Neuronal stem cell (in vitro differentiated cells): ENCODE results near the gene SYCE3.
A peak's percentile ranks its signal among the peaks of the same experiment; 100 is the strongest.

Experiments
- DNase-seq: peaks from one replicate; pipeline ENCODE4 v3.0.0-alpha.2; 2013; ENCODE audit warnings: low spot score
- H2AFZ ChIP-seq: one replicate; pipeline ENCODE4 v1.6.1; 2013; ENCODE audit warnings: mild to moderate bottlenecking, low read length, inconsistent platforms
- H2AK5ac ChIP-seq: 2 replicates; pipeline ENCODE4 v1.6.1; 2013; ENCODE audit warnings: low read depth, mild to moderate bottlenecking, inconsistent platforms, low read length, moderate library complexity, mixed read lengths
- H2BK120ac ChIP-seq: 2 replicates; pipeline ENCODE4 v1.6.1; 2013; ENCODE audit warnings: low read depth, mild to moderate bottlenecking, inconsistent platforms, low read length, moderate library complexity, mixed read lengths
- H2BK12ac ChIP-seq: one replicate; pipeline ENCODE4 v1.6.1; 2013; ENCODE audit warnings: low read length, inconsistent platforms
- H2BK15ac ChIP-seq: 2 replicates; pipeline ENCODE4 v1.6.1; 2013; ENCODE audit warnings: mild to moderate bottlenecking, low read length, inconsistent platforms, mixed read lengths
- H2BK5ac ChIP-seq: one replicate; pipeline ENCODE4 v1.6.1; 2013; ENCODE audit warnings: inconsistent platforms, mild to moderate bottlenecking, low read length, moderate library complexity
- H3K14ac ChIP-seq: one replicate; pipeline ENCODE4 v1.6.1; 2013; ENCODE audit warnings: low read length, inconsistent platforms
- H3K18ac ChIP-seq: 2 replicates; pipeline ENCODE4 v1.6.1; 2013; ENCODE audit warnings: low read length, inconsistent platforms
- H3K23ac ChIP-seq: 2 replicates; pipeline ENCODE4 v1.6.1; 2013; ENCODE audit warnings: low read depth, mild to moderate bottlenecking, mixed read lengths, low read length, inconsistent platforms; ENCODE audit not compliant: poor library complexity
- H3K27ac ChIP-seq: replicated peaks from 3 replicates; pipeline ENCODE4 v1.5.1; 2013; ENCODE audit warnings: low read length, inconsistent platforms
- H3K27me3 ChIP-seq, 3 experiments: 2 replicates each; pipeline ENCODE4 v1.6.1; 2013; ENCODE audit warnings: low read length in 3 of 3, mild to moderate bottlenecking in 2 of 3, inconsistent platforms in 1 of 3, low read depth in 1 of 3, mixed read lengths in 1 of 3, moderate library complexity in 1 of 3; ENCODE audit not compliant: control insufficient read depth in 3 of 3, insufficient read depth in 3 of 3
- H3K36me3 ChIP-seq, 2 donors: replicated peaks in 1 of 2; 2 replicates each; pipeline ENCODE4 v1.6.1; 2013; ENCODE audit warnings: low read length in 2 of 2; ENCODE audit not compliant: control insufficient read depth in 2 of 2, insufficient read depth in 2 of 2
- H3K4ac ChIP-seq: 2 replicates; pipeline ENCODE4 v1.6.1; 2013; ENCODE audit warnings: inconsistent platforms, mild to moderate bottlenecking, low read length, moderate library complexity
- H3K4me1 ChIP-seq, 2 donors: 1 replicate in 1 of 2; 2 replicates in 1 of 2; pipeline ENCODE4 v1.6.1; 2013; ENCODE audit warnings: low read length in 2 of 2, low read depth in 1 of 2; ENCODE audit not compliant: control insufficient read depth in 2 of 2, insufficient read depth in 1 of 2
- H3K4me2 ChIP-seq: one replicate; pipeline ENCODE4 v1.6.1; 2013; ENCODE audit warnings: mild to moderate bottlenecking, low read length, inconsistent platforms; ENCODE audit not compliant: insufficient read depth, poor library complexity, severe bottlenecking
- H3K4me3 ChIP-seq, 2 donors: 2 replicates each; pipeline ENCODE4 v1.5.1; 2013; ENCODE audit warnings: low read length in 2 of 2, mild to moderate bottlenecking in 2 of 2, inconsistent platforms in 1 of 2, moderate library complexity in 1 of 2
- H3K79me1 ChIP-seq: one replicate; pipeline ENCODE4 v1.6.1; 2013; ENCODE audit warnings: low read depth, mild to moderate bottlenecking, inconsistent platforms, low read length, moderate library complexity
- H3K9ac ChIP-seq: one replicate; pipeline ENCODE4 v1.6.1; 2013; ENCODE audit warnings: mild to moderate bottlenecking, low read depth, low read length, inconsistent platforms; ENCODE audit not compliant: poor library complexity
- H3K9me3 ChIP-seq, 2 donors: replicated peaks in 1 of 2; 2 replicates each; pipeline versions ENCODE3 to v1.6.1; 2013; ENCODE audit warnings: low read length in 2 of 2, mild to moderate bottlenecking in 2 of 2, inconsistent platforms in 1 of 2, low read depth in 1 of 2, mixed read lengths in 1 of 2, moderate library complexity in 1 of 2; ENCODE audit not compliant: control insufficient read depth in 2 of 2, insufficient read depth in 1 of 2
- H4K8ac ChIP-seq: one replicate; pipeline ENCODE4 v1.6.1; 2013; ENCODE audit warnings: low read depth, mild to moderate bottlenecking, inconsistent platforms, low read length, moderate library complexity
- H4K91ac ChIP-seq: one replicate; pipeline ENCODE4 v1.6.1; 2013; ENCODE audit warnings: low read length, low read depth, mild to moderate bottlenecking, inconsistent platforms; ENCODE audit not compliant: poor library complexity
- WGBS, 2 donors: extraction: QIAGEN DNeasy Blood & Tissue Kit; methylation state at CpG; one replicate each; pipeline ENCODE4 v1.1.7; 2013; ENCODE audit warnings: missing lambda C conversion rate in 2 of 2, mixed read lengths in 1 of 2; ENCODE audit not compliant: insufficient read length in 2 of 2, insufficient replicate concordance in 1 of 2; ENCODE audit errors: extremely low coverage in 2 of 2; 5-methylcytosine and 5-hydroxymethylcytosine counted together

The SYCE3 gene

DNA sequence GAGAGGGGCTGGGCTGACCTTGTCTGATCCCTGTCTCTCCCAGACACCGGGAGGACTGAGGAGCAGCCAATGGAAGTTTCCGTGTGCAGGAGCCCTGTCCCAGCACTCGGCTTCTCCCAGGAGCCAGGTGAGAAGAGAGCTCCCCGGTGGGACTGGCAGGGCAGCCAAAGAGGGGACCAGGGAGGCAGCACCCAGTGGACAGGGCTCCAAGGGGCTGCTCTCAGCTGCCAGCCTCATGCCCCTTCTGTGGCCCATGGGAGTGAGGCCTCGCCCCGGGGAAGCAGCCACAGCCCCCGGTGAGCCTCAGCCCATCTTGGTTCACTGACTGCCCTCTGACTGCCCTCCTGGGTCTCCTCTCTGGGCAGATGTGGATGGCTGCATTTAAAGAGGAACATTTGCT lies 44.1 kb downstream of the SYCE3 start:
- H2AK5ac ChIP-seq = no peak overlapping the region
- no CpG with 5 or more reads among the region's 7 CpGs for WGBS, 2 donors
- no peak overlapping the region for H2BK12ac ChIP-seq
- H3K9me3 ChIP-seq = no peaks in the 10 kb centered on the region
- H3K14ac ChIP-seq = no peak overlapping the region
- peaks cover 25% of the 10 kb centered on the region for H3K79me1 ChIP-seq
- no peak overlapping the region for H2BK5ac ChIP-seq
- H3K23ac ChIP-seq = no peak overlapping the region
- no peak overlapping the region for H3K9ac ChIP-seq
- DNase-seq = no peak
- H3K4ac ChIP-seq = no peak overlapping the region
- no peak overlapping the region for H2AFZ ChIP-seq
- H3K4me1 ChIP-seq = no peaks in the 10 kb centered on the region
- no peak overlapping the region for H2BK15ac ChIP-seq
- no peak overlapping the region for H2BK120ac ChIP-seq
- peaks cover 63 to 84% of the 10 kb centered on the region in 2 donors for H3K36me3 ChIP-seq
- no peak overlapping the region for H3K4me2 ChIP-seq
- H3K18ac ChIP-seq = no peak overlapping the region
- H4K8ac ChIP-seq = no peak overlapping the region
- no peak overlapping the region for H3K4me3 ChIP-seq
- no peaks in the 10 kb centered on the region for H3K27me3 ChIP-seq
- no peak overlapping the region for H3K27ac ChIP-seq
- H4K91ac ChIP-seq = no peak overlapping the region

GRCh38 chr22:50517495-50518260 lies 45.0 kb downstream of the SYCE3 start:
- no peak overlapping the region for H2BK12ac ChIP-seq
- H3K4me3 ChIP-seq = peak overlapping the region in 1 of 2 donors; percentile 19
- H2BK15ac ChIP-seq = no peak overlapping the region
- no peak overlapping the region for H3K4me2 ChIP-seq
- no peak overlapping the region for H3K18ac ChIP-seq
- no peak overlapping the region for H4K8ac ChIP-seq
- no peak overlapping the region for H2BK5ac ChIP-seq
- H4K91ac ChIP-seq = no peak overlapping the region
- no peak overlapping the region for H3K14ac ChIP-seq
- H3K23ac ChIP-seq = no peak overlapping the region
- H2AK5ac ChIP-seq = no peak overlapping the region
- no peak overlapping the region for H2BK120ac ChIP-seq
- H3K4ac ChIP-seq = no peak overlapping the region
- H3K36me3 ChIP-seq = peaks cover 54 to 79% of the 10 kb centered on the region in 2 donors
- no peak for DNase-seq
- H2AFZ ChIP-seq = no peak overlapping the region
- no peak overlapping the region for H3K9ac ChIP-seq
- no CpG with 5 or more reads among the region's 20 CpGs for WGBS, 2 donors
- H3K79me1 ChIP-seq = peaks cover 29% of the 10 kb centered on the region
- no peaks in the 10 kb centered on the region for H3K4me1 ChIP-seq
- H3K27me3 ChIP-seq = no peaks in the 10 kb centered on the region
- H3K9me3 ChIP-seq = no peaks in the 10 kb centered on the region
- no peak overlapping the region for H3K27ac ChIP-seq

DNA sequence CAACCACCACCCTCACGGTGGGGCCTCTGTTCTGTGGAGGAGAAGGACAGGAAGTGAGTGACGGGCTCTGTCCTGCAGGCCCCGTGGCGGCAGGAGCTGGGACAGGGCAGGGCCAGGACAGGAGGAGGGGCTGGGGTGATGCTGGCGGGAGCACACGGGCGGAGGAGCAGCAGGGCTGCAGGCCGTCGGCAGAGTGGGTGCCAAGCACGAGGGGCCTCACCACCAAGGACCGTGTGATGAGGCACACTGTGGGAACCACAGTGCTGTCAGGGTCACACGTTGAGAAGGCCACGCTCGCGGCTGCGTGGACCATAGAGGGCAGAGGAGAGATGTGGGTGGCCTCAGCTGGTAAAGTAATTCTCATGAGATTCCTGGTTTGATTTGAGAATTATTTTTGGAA lies 45.8 kb downstream of the SYCE3 start:
- no peak overlapping the region for H2BK5ac ChIP-seq

GRCh38 chr22:50516068-50516467 lies 46.7 kb downstream of the SYCE3 start:
- H3K14ac ChIP-seq = no peak overlapping the region
- H2BK12ac ChIP-seq = no peak overlapping the region
- H3K4me1 ChIP-seq = no peaks in the 10 kb centered on the region
- H3K23ac ChIP-seq = no peak overlapping the region
- no peak overlapping the region for H3K9ac ChIP-seq
- no CpG with 5 or more reads among the region's 8 CpGs for WGBS, 2 donors
- no peak overlapping the region for H3K18ac ChIP-seq
- peaks cover 0 to 2% (median 0%) of the 10 kb centered on the region in 3 experiments for H3K27me3 ChIP-seq
- H3K9me3 ChIP-seq = no peaks in the 10 kb centered on the region
- no peak overlapping the region for H2AK5ac ChIP-seq
- H3K4me3 ChIP-seq = no peak overlapping the region
- no peak overlapping the region for H2BK120ac ChIP-seq
- DNase-seq = no peak
- no peak overlapping the region for H2BK15ac ChIP-seq
- H2AFZ ChIP-seq = no peak overlapping the region
- peaks cover 29% of the 10 kb centered on the region for H3K79me1 ChIP-seq
- H4K8ac ChIP-seq = no peak overlapping the region
- no peak overlapping the region for H3K4me2 ChIP-seq
- H2BK5ac ChIP-seq = no peak overlapping the region
- H3K27ac ChIP-seq = no peak overlapping the region
- H3K36me3 ChIP-seq = peaks cover 42 to 72% of the 10 kb centered on the region in 2 donors
- H4K91ac ChIP-seq = no peak overlapping the region
- H3K4ac ChIP-seq = no peak overlapping the region

More for the DNA sequence above, 45.8 kb downstream of the SYCE3 start:
- no peak overlapping the region for H3K14ac ChIP-seq
- no peak overlapping the region for H3K4me3 ChIP-seq
- H2AFZ ChIP-seq = no peak overlapping the region
- WGBS, 2 donors = no CpG with 5 or more reads among the region's 16 CpGs
- no peak overlapping the region for H2AK5ac ChIP-seq
- no peak overlapping the region for H4K8ac ChIP-seq
- no peak overlapping the region for H3K23ac ChIP-seq
- no peak overlapping the region for H3K9ac ChIP-seq
- H3K27me3 ChIP-seq = peaks cover 0 to 2% (median 0%) of the 10 kb centered on the region in 3 experiments
- H3K4ac ChIP-seq = no peak overlapping the region
- H2BK12ac ChIP-seq = no peak overlapping the region
- H2BK15ac ChIP-seq = no peak overlapping the region
- no peak overlapping the region for H4K91ac ChIP-seq
- peaks cover 28% of the 10 kb centered on the region for H3K79me1 ChIP-seq
- no peaks in the 10 kb centered on the region for H3K9me3 ChIP-seq
- no peak for DNase-seq
- H3K4me2 ChIP-seq = no peak overlapping the region
- no peak overlapping the region for H2BK120ac ChIP-seq
- no peak overlapping the region for H3K27ac ChIP-seq
- H3K18ac ChIP-seq = no peak overlapping the region
- H3K36me3 ChIP-seq = peaks cover 50 to 79% of the 10 kb centered on the region in 2 donors
- H3K4me1 ChIP-seq = no peaks in the 10 kb centered on the region
